CD14-positive monocyte (primary cell): ENCODE results near the gene ALAD. TPM values are rescaled to one million over a fixed set of nuclear protein-coding genes. Genes with fewer than 3 reads are reported as not detected.

Experiments used
- DNase-seq, 3 donors: peaks; one replicate each; pipeline ENCODE4 v3.0.0-alpha.2; 2011 to 2022
- H2AFZ ChIP-seq: 2 replicates; pipeline ENCODE4 v1.6.0; 2012; ENCODE audit warnings: mild to moderate bottlenecking, low read depth, low read length, inconsistent platforms; ENCODE audit not compliant: insufficient read depth, poor library complexity, severe bottlenecking
- H3K27ac ChIP-seq, 2 donors: 1 replicate in 1 of 2; 2 replicates in 1 of 2; pipeline ENCODE4 v1.5.1; 2012 to 2013; ENCODE audit warnings: low read length in 2 of 2, control low read depth in 1 of 2, inconsistent platforms in 1 of 2, low read depth in 1 of 2, mild to moderate bottlenecking in 1 of 2
- H3K27me3 ChIP-seq, 2 donors: one replicate each; pipeline versions ENCODE4 v1.6.0 to v1.6.1; 2011 to 2013; ENCODE audit warnings: low read length in 2 of 2; ENCODE audit not compliant: control insufficient read depth in 2 of 2, insufficient read depth in 2 of 2
- H3K36me3 ChIP-seq, 2 donors: replicated peaks in 1 of 2; 1 replicate in 1 of 2; 2 replicates in 1 of 2; pipeline versions ENCODE4 v1.5.1 to v1.6.1; 2012 to 2013; ENCODE audit warnings: low read length in 2 of 2, control low read depth in 1 of 2, inconsistent platforms in 1 of 2, mild to moderate bottlenecking in 1 of 2; ENCODE audit not compliant: insufficient read depth in 2 of 2, control insufficient read depth in 1 of 2
- H3K4me1 ChIP-seq, 2 donors: 1 replicate in 1 of 2; 2 replicates in 1 of 2; pipeline versions ENCODE4 v1.5.1 to v1.6.1; 2012 to 2013; ENCODE audit warnings: low read length in 2 of 2, control low read depth in 1 of 2, inconsistent platforms in 1 of 2, mild to moderate bottlenecking in 1 of 2, moderate library complexity in 1 of 2; ENCODE audit not compliant: insufficient read depth in 2 of 2, control insufficient read depth in 1 of 2
- H3K4me2 ChIP-seq: replicated peaks from 2 replicates; pipeline ENCODE3; 2012; ENCODE audit warnings: low read length, moderate library complexity, mild to moderate bottlenecking; ENCODE audit not compliant: poor library complexity, severe bottlenecking; ENCODE audit errors: extremely low read depth
- H3K4me3 ChIP-seq, 3 experiments: fragments of 200-600 bp in 1 of 3; sonication (generic) in 1 of 3; replicated peaks in 1 of 3; 1 replicate in 2 of 3; 2 replicates in 1 of 3; pipeline ENCODE4 v1.5.1; 2011 to 2013; ENCODE audit warnings: low read length in 3 of 3, mild to moderate bottlenecking in 3 of 3, control low read depth in 2 of 3, low read depth in 2 of 3, inconsistent platforms in 1 of 3, moderate library complexity in 1 of 3
- H3K79me2 ChIP-seq: 2 replicates; pipeline ENCODE4 v1.6.0; 2012; ENCODE audit warnings: mild to moderate bottlenecking, control low read depth, inconsistent platforms, low read length, moderate library complexity; ENCODE audit not compliant: insufficient read depth
- H3K9ac ChIP-seq: 2 replicates; pipeline ENCODE4 v1.6.0; 2017; ENCODE audit warnings: low read length, mild to moderate bottlenecking; ENCODE audit not compliant: insufficient read depth, poor library complexity, severe bottlenecking
- H3K9me3 ChIP-seq, 2 donors: replicated peaks in 1 of 2; 1 replicate in 1 of 2; 2 replicates in 1 of 2; pipeline versions ENCODE4 v1.5.1 to v1.6.1; 2012 to 2013; ENCODE audit warnings: low read length in 2 of 2, control low read depth in 1 of 2; ENCODE audit not compliant: control insufficient read depth in 1 of 2, insufficient read depth in 1 of 2
- H4K20me1 ChIP-seq: 2 replicates; pipeline ENCODE4 v1.6.0; 2012; ENCODE audit warnings: mild to moderate bottlenecking, low read length, control low read depth, moderate library complexity; ENCODE audit not compliant: insufficient read depth
- H3K27ac Mint-ChIP-seq, 7 donors: one replicate each; pipeline ENCODE4 v1.8.0; 2020; ENCODE audit warnings: mild to moderate bottlenecking in 7 of 7, mixed read lengths in 7 of 7, moderate library complexity in 6 of 7, inconsistent platforms in 2 of 7
- H3K27me3 Mint-ChIP-seq, 3 donors: one replicate each; pipeline ENCODE4 v1.8.0; 2021 to 2022; ENCODE audit warnings: low read depth in 3 of 3, mild to moderate bottlenecking in 3 of 3, mixed read lengths in 3 of 3, moderate library complexity in 3 of 3, inconsistent platforms in 1 of 3
- H3K36me3 Mint-ChIP-seq, 2 donors: one replicate each; pipeline ENCODE4 v1.8.0; 2020; ENCODE audit warnings: mixed read lengths in 2 of 2, inconsistent platforms in 1 of 2, mild to moderate bottlenecking in 1 of 2
- H3K4me1 Mint-ChIP-seq: one replicate; pipeline ENCODE4 v1.8.0; 2020; ENCODE audit warnings: mild to moderate bottlenecking, mixed read lengths
- H3K4me3 Mint-ChIP-seq, 2 donors: one replicate each; pipeline ENCODE4 v1.8.0; 2020; ENCODE audit warnings: mild to moderate bottlenecking in 2 of 2, mixed read lengths in 2 of 2, moderate library complexity in 1 of 2
- H3K9me3 Mint-ChIP-seq, 7 donors: one replicate each; pipeline ENCODE4 v1.8.0; 2020 to 2022; ENCODE audit warnings: mixed read lengths in 7 of 7, mild to moderate bottlenecking in 6 of 7, moderate library complexity in 6 of 7, inconsistent platforms in 2 of 7
- whole genome bisulfite sequencing: methylation state at CpG from one replicate; pipeline ENCODE4 v1.1.5; 2013; ENCODE audit warnings: missing lambda C conversion rate; ENCODE audit not compliant: insufficient coverage; 5-methylcytosine and 5-hydroxymethylcytosine counted together
- intact Hi-C, 2 donors: fragments of 100-400 bp; cut with micrococcal nuclease; formaldehyde crosslinking; loops; one replicate each; pipeline versions ENCODE4 v1.15.0 to v1.15.1; 2023
- polyA plus RNA-seq, 3 donors: library from polyadenylated mRNA; depleted of rRNA in 1 of 3; unstranded in 2 of 3; stranded (reverse) in 1 of 3; fragments of 300-500 nt in 2 of 3; fragments of >200 nt in 1 of 3; fragmentation: Illumina TruSeq in 2 of 3; gene quantifications; 1 replicate in 2 of 3; 2 replicates in 1 of 3; pipeline ENCODE4 v1.2.3, GENCODE V29; 2012 to 2021
- TF ChIP-seq, protein P1 (sequence below): fragments of 200-600 bp; IDR thresholded peaks from one replicate; pipeline ENCODE4 v1.8.0; 2022; ENCODE audit warnings: antibody characterized with exemption, mild to moderate bottlenecking

Gene ALAD
- polyA plus RNA-seq, 3 donors, result 17.1 to 24.6 (median 20.9) TPM

DNA sequence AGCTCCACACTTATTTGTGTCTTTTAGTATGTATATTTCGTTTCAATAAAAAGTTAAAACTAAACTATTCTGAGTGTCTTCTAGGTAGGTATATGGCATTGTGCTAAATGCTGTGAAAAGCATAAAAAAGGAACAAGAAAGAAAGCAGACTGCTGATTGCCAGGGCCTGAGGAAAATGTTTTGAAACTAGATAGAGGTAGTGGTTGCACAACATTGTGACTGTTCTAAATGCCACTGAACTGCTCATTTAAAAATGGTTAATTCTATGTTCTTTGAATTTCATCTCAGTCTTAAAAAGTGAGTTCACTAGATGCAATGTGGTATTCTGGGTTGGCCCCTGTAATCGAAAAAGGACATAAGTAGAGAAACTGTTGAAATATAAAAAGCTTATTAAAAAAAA is 2.6 kb upstream of the ALAD start:
- H3K36me3 ChIP-seq, result peaks cover 12 to 15% of the 10 kb centered on the region in 2 donors
- H3K9me3 ChIP-seq, result no peaks in the 10 kb centered on the region
- H3K4me1 ChIP-seq, result peaks cover 57 to 67% of the 10 kb centered on the region in 2 donors
- peak; percentile 57 to 84 (median 64) for DNase-seq
- H3K4me2 ChIP-seq, result peak overlapping the region; percentile 50
- Mint-ChIP-seq H3K4me1 (peaks cover 66% of the 10 kb centered on the region), H3K9me3 (no peaks in the 10 kb centered on the region), H3K27ac (peak overlapping the region; percentile 77 to 94 (median 90)), H3K36me3 (peaks cover 12% of the 10 kb centered on the region in 2 donors), H3K4me3 (peak overlapping the region; percentile 13 to 62), H3K27me3 (no peaks in the 10 kb centered on the region)
- H3K4me3 ChIP-seq, result peak overlapping the region in 1 of 3 experiments; percentile 46
- H3K79me2 ChIP-seq, result peaks cover 44% of the 10 kb centered on the region
- no peaks in the 10 kb centered on the region for H4K20me1 ChIP-seq
- H3K9ac ChIP-seq, result no peak overlapping the region
- intact Hi-C loops, result loop anchor here (1.0 to 10.0 kb wide), 2 partner anchors 59 to 255 kb away; partner anchors contain the start of genes BSPRY (in 1 of the 2) and WDR31 (in 1 of the 2)
- H3K27me3 ChIP-seq, result no peaks in the 10 kb centered on the region
- TF ChIP-seq, protein P1, sequence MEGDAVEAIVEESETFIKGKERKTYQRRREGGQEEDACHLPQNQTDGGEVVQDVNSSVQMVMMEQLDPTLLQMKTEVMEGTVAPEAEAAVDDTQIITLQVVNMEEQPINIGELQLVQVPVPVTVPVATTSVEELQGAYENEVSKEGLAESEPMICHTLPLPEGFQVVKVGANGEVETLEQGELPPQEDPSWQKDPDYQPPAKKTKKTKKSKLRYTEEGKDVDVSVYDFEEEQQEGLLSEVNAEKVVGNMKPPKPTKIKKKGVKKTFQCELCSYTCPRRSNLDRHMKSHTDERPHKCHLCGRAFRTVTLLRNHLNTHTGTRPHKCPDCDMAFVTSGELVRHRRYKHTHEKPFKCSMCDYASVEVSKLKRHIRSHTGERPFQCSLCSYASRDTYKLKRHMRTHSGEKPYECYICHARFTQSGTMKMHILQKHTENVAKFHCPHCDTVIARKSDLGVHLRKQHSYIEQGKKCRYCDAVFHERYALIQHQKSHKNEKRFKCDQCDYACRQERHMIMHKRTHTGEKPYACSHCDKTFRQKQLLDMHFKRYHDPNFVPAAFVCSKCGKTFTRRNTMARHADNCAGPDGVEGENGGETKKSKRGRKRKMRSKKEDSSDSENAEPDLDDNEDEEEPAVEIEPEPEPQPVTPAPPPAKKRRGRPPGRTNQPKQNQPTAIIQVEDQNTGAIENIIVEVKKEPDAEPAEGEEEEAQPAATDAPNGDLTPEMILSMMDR, result no peak
- WGBS, result no CpG with 5 or more reads among the region's 2 CpGs
- peak overlapping the region; percentile 68 to 78 for H3K27ac ChIP-seq
- no peak overlapping the region for H2AFZ ChIP-seq

DNA sequence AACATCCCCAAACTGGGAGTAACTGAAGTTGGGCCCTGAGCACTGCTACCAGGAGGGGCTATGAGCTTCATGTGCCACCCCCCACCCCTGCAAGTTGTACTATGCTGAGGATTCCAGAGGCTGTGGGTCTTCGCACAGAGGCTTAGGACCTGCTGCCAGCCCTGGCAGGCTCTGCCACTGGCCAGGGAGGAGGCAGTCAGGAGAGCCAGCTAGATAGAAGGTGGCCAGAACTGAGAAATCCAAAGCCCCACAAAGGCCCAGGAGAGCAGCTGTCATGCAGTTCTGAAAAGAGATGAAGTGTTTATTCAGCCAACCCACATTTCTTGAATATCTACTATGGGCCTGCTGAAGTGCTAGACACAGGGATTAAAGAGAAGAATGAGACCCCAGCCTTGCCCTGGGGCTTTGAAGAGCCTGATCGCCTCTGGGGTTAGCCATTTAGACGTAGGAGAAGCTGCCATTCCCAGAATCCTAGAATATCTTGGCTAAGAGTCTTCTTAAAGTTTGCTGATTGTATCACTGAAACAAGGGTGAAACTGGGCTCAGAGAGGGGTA is 1.4 kb downstream of the ALAD start:
- Mint-ChIP-seq H3K36me3 (peaks cover 18 to 21% of the 10 kb centered on the region in 2 donors), H3K27me3 (peaks cover 0 to 2% (median 0%) of the 10 kb centered on the region in 3 donors), H3K9me3 (no peaks in the 10 kb centered on the region), H3K4me1 (peaks cover 55% of the 10 kb centered on the region), H3K4me3 (peak overlapping the region in 1 of 2 donors; percentile 73), H3K27ac (peak overlapping the region in 2 of 7 donors; percentile 50 to 67)
- peaks cover 60% of the 10 kb centered on the region for H3K79me2 ChIP-seq
- peak overlapping the region; percentile 78 for H3K9ac ChIP-seq
- peak overlapping the region in 1 of 3 experiments; percentile 96 for H3K4me3 ChIP-seq
- TF ChIP-seq, protein P1, result no peak
- intact Hi-C loops, result loop anchor here in 1 of 2 donors (10.0 kb wide), 1 partner anchor 55 kb away; the partner anchor contains the start of genes BSPRY and WDR31
- no peak for DNase-seq
- peaks cover 3 to 17% of the 10 kb centered on the region in 2 donors for H3K36me3 ChIP-seq
- peaks cover 7% of the 10 kb centered on the region for H4K20me1 ChIP-seq
- H3K27me3 ChIP-seq, result no peaks in the 10 kb centered on the region
- WGBS, result 100% methylated on average over 2 of the region's 3 CpGs
- peaks cover 44 to 52% of the 10 kb centered on the region in 2 donors for H3K4me1 ChIP-seq
- H3K27ac ChIP-seq, result peak overlapping the region in 1 of 2 donors; percentile 6
- H3K4me2 ChIP-seq, result peak overlapping the region; percentile 94
- H3K9me3 ChIP-seq, result no peaks in the 10 kb centered on the region
- no peak overlapping the region for H2AFZ ChIP-seq
